Mesenchymal stem cell (in vitro differentiated cells and primary cell): ENCODE measurements around the gene SNRPD3.
A peak's percentile ranks its signal among the peaks of the same experiment; 100 is the strongest.

Source experiments
- DNase-seq: peaks from one replicate; pipeline ENCODE4 v3.0.0-alpha.2; 2013
- H2AFZ ChIP-seq: one replicate; pipeline ENCODE4 v1.6.1; 2013; ENCODE audit warnings: low read depth, mild to moderate bottlenecking, control low read depth, inconsistent platforms, low read length, moderate library complexity
- H2AK5ac ChIP-seq: 2 replicates; pipeline ENCODE4 v1.6.1; 2013; ENCODE audit warnings: low read length, moderate library complexity, mild to moderate bottlenecking, inconsistent platforms; ENCODE audit not compliant: severe bottlenecking
- H2BK120ac ChIP-seq: one replicate; pipeline ENCODE4 v1.6.1; 2013; ENCODE audit warnings: low read depth, mild to moderate bottlenecking, inconsistent platforms, low read length, moderate library complexity
- H2BK12ac ChIP-seq, 2 experiments: one replicate each; pipeline ENCODE4 v1.6.1; 2013; ENCODE audit warnings: inconsistent platforms in 2 of 2, low read length in 2 of 2, mild to moderate bottlenecking in 2 of 2, moderate library complexity in 2 of 2, control low read depth in 1 of 2
- H2BK15ac ChIP-seq: one replicate; pipeline ENCODE4 v1.6.1; 2013; ENCODE audit warnings: mild to moderate bottlenecking, low read depth, inconsistent platforms; ENCODE audit not compliant: poor library complexity, severe bottlenecking
- H2BK5ac ChIP-seq: 2 replicates; pipeline ENCODE4 v1.6.1; 2013; ENCODE audit warnings: low read depth, mild to moderate bottlenecking, low read length, control low read depth, inconsistent platforms; ENCODE audit not compliant: poor library complexity, severe bottlenecking
- H3K14ac ChIP-seq, 2 experiments: one replicate each; pipeline ENCODE4 v1.6.1; 2013; ENCODE audit warnings: inconsistent platforms in 2 of 2, low read length in 2 of 2, control low read depth in 1 of 2, mild to moderate bottlenecking in 1 of 2, moderate library complexity in 1 of 2
- H3K18ac ChIP-seq, 2 experiments: one replicate each; pipeline ENCODE4 v1.6.1; 2013; ENCODE audit warnings: inconsistent platforms in 2 of 2, low read length in 2 of 2, control low read depth in 1 of 2, low read depth in 1 of 2, mild to moderate bottlenecking in 1 of 2
- H3K23ac ChIP-seq, 2 experiments: one replicate each; pipeline ENCODE4 v1.6.1; 2013; ENCODE audit warnings: inconsistent platforms in 2 of 2, low read length in 2 of 2, mild to moderate bottlenecking in 2 of 2, moderate library complexity in 2 of 2, control low read depth in 1 of 2
- H3K27ac ChIP-seq: 2 replicates; pipeline ENCODE4 v1.5.1; 2013; ENCODE audit warnings: mild to moderate bottlenecking, moderate library complexity, low read length, control low read depth, inconsistent platforms; ENCODE audit not compliant: poor library complexity, severe bottlenecking
- H3K27me3 ChIP-seq, 2 experiments: 2 replicates each; pipeline versions ENCODE4 v1.6.1 to v1.7.0; 2013; ENCODE audit warnings: low read length in 2 of 2, mild to moderate bottlenecking in 2 of 2, moderate library complexity in 2 of 2, control low read depth in 1 of 2, inconsistent platforms in 1 of 2; ENCODE audit not compliant: control insufficient read depth in 1 of 2, insufficient read depth in 1 of 2
- H3K36me3 ChIP-seq, 2 experiments: 2 replicates each; pipeline versions ENCODE4 v1.6.1 to v1.7.0; 2013; ENCODE audit warnings: low read length in 2 of 2, control low read depth in 1 of 2, inconsistent platforms in 1 of 2, low read depth in 1 of 2, mild to moderate bottlenecking in 1 of 2; ENCODE audit not compliant: insufficient read depth in 2 of 2, control insufficient read depth in 1 of 2
- H3K4ac ChIP-seq, 2 experiments: one replicate each; pipeline ENCODE4 v1.6.1; 2013; ENCODE audit warnings: inconsistent platforms in 2 of 2, low read length in 2 of 2, mild to moderate bottlenecking in 2 of 2, moderate library complexity in 2 of 2, control low read depth in 1 of 2, low read depth in 1 of 2
- H3K4me1 ChIP-seq: 2 replicates; pipeline ENCODE4 v1.6.1; 2013; ENCODE audit warnings: low read depth, low read length, control low read depth; ENCODE audit not compliant: control insufficient read depth, insufficient read depth
- H3K4me2 ChIP-seq: 2 replicates; pipeline ENCODE4 v1.6.1; 2013; ENCODE audit warnings: low read length, mild to moderate bottlenecking, inconsistent platforms; ENCODE audit not compliant: poor library complexity, severe bottlenecking
- H3K4me3 ChIP-seq, 2 experiments: 2 replicates each; pipeline versions ENCODE4 v1.5.1 to v1.7.0; 2013; ENCODE audit warnings: low read length in 2 of 2, mild to moderate bottlenecking in 2 of 2, control low read depth in 1 of 2, low read depth in 1 of 2; ENCODE audit not compliant: insufficient read depth in 1 of 2
- H3K79me1 ChIP-seq: replicated peaks from 2 replicates; pipeline ENCODE4 v1.6.1; 2013; ENCODE audit warnings: mild to moderate bottlenecking, control low read depth, low read length, inconsistent platforms; ENCODE audit not compliant: poor library complexity, severe bottlenecking
- H3K9ac ChIP-seq: 2 replicates; pipeline ENCODE4 v1.7.0; 2013; ENCODE audit warnings: mild to moderate bottlenecking, low read length, moderate library complexity
- H3K9me3 ChIP-seq: 2 replicates; pipeline ENCODE4 v1.7.0; 2013; ENCODE audit warnings: mild to moderate bottlenecking, low read length; ENCODE audit not compliant: control insufficient read depth
- H4K8ac ChIP-seq: one replicate; pipeline ENCODE4 v1.6.1; 2013; ENCODE audit warnings: inconsistent platforms, mild to moderate bottlenecking, low read length, moderate library complexity
- H4K91ac ChIP-seq: one replicate; pipeline ENCODE4 v1.6.1; 2013; ENCODE audit warnings: mild to moderate bottlenecking, low read length, inconsistent platforms
- WGBS: methylation state at CpG from one replicate; pipeline ENCODE4 v1.1.7; 2013; ENCODE audit warnings: mixed read lengths; 5-methylcytosine and 5-hydroxymethylcytosine counted together

Gene SNRPD3

GRCh38 chr22:24559471-24559870 is 3.7 kb downstream of the SNRPD3 start:
- WGBS: 94% methylated on average over 4 of the region's 4 CpGs
- no peak overlapping the region for H3K23ac ChIP-seq
- no peak overlapping the region for H3K4ac ChIP-seq
- no peak overlapping the region for H2BK15ac ChIP-seq
- no peak overlapping the region for H3K18ac ChIP-seq
- H4K91ac ChIP-seq: no peak overlapping the region
- no peaks in the 10 kb centered on the region for H3K9me3 ChIP-seq
- H2BK12ac ChIP-seq: no peak overlapping the region
- no peak overlapping the region for H3K9ac ChIP-seq
- H3K79me1 ChIP-seq: peaks cover 1% of the 10 kb centered on the region
- H3K4me1 ChIP-seq: peaks cover 1% of the 10 kb centered on the region
- DNase-seq: no peak
- no peak overlapping the region for H2BK120ac ChIP-seq
- no peak overlapping the region for H4K8ac ChIP-seq
- H3K14ac ChIP-seq: no peak overlapping the region
- no peak overlapping the region for H2AFZ ChIP-seq
- no peaks in the 10 kb centered on the region for H3K27me3 ChIP-seq
- peaks cover 32 to 54% of the 10 kb centered on the region in 2 experiments for H3K36me3 ChIP-seq
- H3K27ac ChIP-seq: no peak overlapping the region
- no peak overlapping the region for H2BK5ac ChIP-seq
- no peak overlapping the region for H3K4me2 ChIP-seq
- no peak overlapping the region for H2AK5ac ChIP-seq
- H3K4me3 ChIP-seq: no peak overlapping the region

DNA sequence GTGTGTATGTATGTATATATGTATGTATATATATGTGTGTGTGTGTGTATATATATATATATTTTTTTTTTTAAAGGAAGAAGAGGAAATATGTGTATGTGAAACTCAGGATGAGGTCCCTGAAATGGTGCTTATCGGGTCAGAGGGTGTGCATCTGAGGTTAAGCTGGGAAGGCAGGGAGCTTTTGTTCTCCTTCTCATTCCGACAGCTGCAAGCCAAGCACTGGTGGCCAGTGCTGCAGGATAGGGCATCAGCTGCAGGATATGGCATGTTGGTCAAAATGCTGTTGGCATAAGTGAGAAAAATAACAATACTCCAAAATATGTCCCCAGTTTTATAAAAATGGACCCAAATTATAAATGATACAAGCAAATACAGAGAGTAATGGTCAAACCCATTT is 7.4 kb downstream of the SNRPD3 start:
- Histone ChIP-seq H3K23ac (no peak overlapping the region), H3K9me3 (no peaks in the 10 kb centered on the region), H2BK120ac (no peak overlapping the region), H3K4me3 (no peak overlapping the region), H4K8ac (peak overlapping the region; percentile 27), H3K4me1 (peaks cover 8% of the 10 kb centered on the region), H2AK5ac (no peak overlapping the region), H4K91ac (no peak overlapping the region), H3K4me2 (no peak overlapping the region), H3K36me3 (peaks cover 42 to 70% of the 10 kb centered on the region in 2 experiments), H2BK5ac (no peak overlapping the region), H3K79me1 (peaks cover 11% of the 10 kb centered on the region), H3K18ac (no peak overlapping the region), H3K4ac (no peak overlapping the region), H2AFZ (no peak overlapping the region), H2BK12ac (no peak overlapping the region), H3K27me3 (no peaks in the 10 kb centered on the region), H3K9ac (no peak overlapping the region), H2BK15ac (no peak overlapping the region), H3K27ac (no peak overlapping the region), H3K14ac (no peak overlapping the region)
- no peak for DNase-seq
- WGBS: 100% methylated on average over 1 of the region's 2 CpGs

GRCh38 chr22:24564376-24565058 is 8.7 kb downstream of the SNRPD3 start:
- H2BK120ac ChIP-seq: no peak overlapping the region

GRCh38 chr22:24565077-24565476 is 9.3 kb downstream of the SNRPD3 start:
- no peak overlapping the region for H2AK5ac ChIP-seq
- WGBS: 97% methylated on average over 2 of the region's 2 CpGs
- H2BK120ac ChIP-seq: no peak overlapping the region
- no peak overlapping the region for H2AFZ ChIP-seq
- no peak for DNase-seq
- H3K79me1 ChIP-seq: peaks cover 21% of the 10 kb centered on the region
- peaks cover 42 to 70% of the 10 kb centered on the region in 2 experiments for H3K36me3 ChIP-seq
- H2BK12ac ChIP-seq: no peak overlapping the region
- no peak overlapping the region for H2BK5ac ChIP-seq
- no peak overlapping the region for H3K27ac ChIP-seq
- no peaks in the 10 kb centered on the region for H3K9me3 ChIP-seq
- H3K9ac ChIP-seq: no peak overlapping the region
- H3K4me3 ChIP-seq: no peak overlapping the region
- no peak overlapping the region for H3K4me2 ChIP-seq
- no peak overlapping the region for H4K8ac ChIP-seq
- H3K4me1 ChIP-seq: peaks cover 7% of the 10 kb centered on the region
- no peak overlapping the region for H3K18ac ChIP-seq
- H3K4ac ChIP-seq: no peak overlapping the region
- H3K14ac ChIP-seq: no peak overlapping the region
- H4K91ac ChIP-seq: no peak overlapping the region
- no peak overlapping the region for H3K23ac ChIP-seq
- H3K27me3 ChIP-seq: no peaks in the 10 kb centered on the region
- H2BK15ac ChIP-seq: no peak overlapping the region

More at GRCh38 chr22:24564376-24565058, 8.7 kb downstream of the SNRPD3 start:
- H2BK12ac ChIP-seq: no peak overlapping the region
- peaks cover 17% of the 10 kb centered on the region for H3K79me1 ChIP-seq
- H3K4me1 ChIP-seq: peaks cover 7% of the 10 kb centered on the region
- H3K23ac ChIP-seq: no peak overlapping the region
- no peak overlapping the region for H2BK15ac ChIP-seq
- no peak overlapping the region for H3K9ac ChIP-seq
- H3K18ac ChIP-seq: no peak overlapping the region
- no peak overlapping the region for H4K91ac ChIP-seq
- H3K4me2 ChIP-seq: no peak overlapping the region
- H3K4ac ChIP-seq: peak overlapping the region in 1 of 2 experiments; percentile 53
- no peaks in the 10 kb centered on the region for H3K9me3 ChIP-seq
- no peak overlapping the region for H2BK5ac ChIP-seq
- no peak overlapping the region for H3K27ac ChIP-seq
- no peak overlapping the region for H3K14ac ChIP-seq
- H3K4me3 ChIP-seq: no peak overlapping the region
- WGBS: 98% methylated on average over 2 of the region's 2 CpGs
- no peaks in the 10 kb centered on the region for H3K27me3 ChIP-seq
- H4K8ac ChIP-seq: no peak overlapping the region
- DNase-seq: peak; percentile 12
- H3K36me3 ChIP-seq: peaks cover 41 to 68% of the 10 kb centered on the region in 2 experiments
- H2AFZ ChIP-seq: no peak overlapping the region
- H2AK5ac ChIP-seq: no peak overlapping the region
